NCI-H524 treated with DMSO at 0.1 percent for 48 hours (cell line): ENCODE data around the gene DCAF15.

Experiments used
- DNase-seq: peaks from one replicate; lab custom pipeline; 2025; lab: John Stamatoyannopoulos, UW

DCAF15 gene

DNA sequence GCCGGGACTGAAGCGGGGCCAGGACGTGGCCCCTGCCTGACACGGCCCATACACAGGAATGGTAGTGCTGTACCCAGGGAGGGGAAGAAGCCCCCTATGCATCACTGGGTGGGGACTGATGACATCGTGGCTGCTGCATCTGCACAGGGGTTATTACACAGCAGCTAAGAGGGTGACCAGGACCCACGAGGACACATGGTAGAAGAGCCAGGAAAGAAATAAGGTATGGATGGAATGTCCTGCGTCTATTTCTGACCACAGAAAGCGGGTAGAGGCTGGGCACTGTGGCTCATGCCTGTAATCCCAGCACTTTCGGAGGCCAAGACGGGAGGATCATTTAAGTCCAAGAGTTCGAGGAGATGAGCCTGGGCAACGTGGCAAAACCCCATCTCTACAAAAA, 24.1 kb downstream of the DCAF15 start:
- DNase-seq, result no peak

GRCh38 chr19:13977803-13978202, 25.5 kb downstream of the DCAF15 start:
- DNase-seq, result no peak

- no peak for DNase-seq
Measured at GRCh38 chr19:13978351-13979243, 26.3 kb downstream of the DCAF15 start.

GRCh38 chr19:13979244-13979615, 26.9 kb downstream of the DCAF15 start:
- no peak for DNase-seq

DNA sequence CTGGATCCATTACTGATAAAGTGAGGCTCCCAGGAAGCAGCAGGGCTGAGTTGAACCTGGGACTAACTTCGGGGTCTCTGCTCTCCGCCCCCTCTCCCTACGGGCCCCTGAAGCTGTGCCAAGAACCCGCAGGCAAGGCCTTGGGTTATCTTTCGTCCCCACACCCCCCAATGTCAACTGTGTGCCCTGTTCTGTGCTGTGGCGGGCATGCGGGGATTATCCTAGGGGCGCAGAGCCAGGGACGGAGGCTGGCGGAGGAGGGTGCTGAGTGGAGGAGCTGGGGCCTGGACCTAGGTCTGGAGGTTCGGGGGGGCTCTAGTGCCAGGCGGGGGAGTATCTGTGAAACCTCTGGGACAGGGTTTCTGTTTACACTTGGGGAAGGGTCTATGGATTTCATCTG, 27.4 kb downstream of the DCAF15 start:
- no peak for DNase-seq

DNA sequence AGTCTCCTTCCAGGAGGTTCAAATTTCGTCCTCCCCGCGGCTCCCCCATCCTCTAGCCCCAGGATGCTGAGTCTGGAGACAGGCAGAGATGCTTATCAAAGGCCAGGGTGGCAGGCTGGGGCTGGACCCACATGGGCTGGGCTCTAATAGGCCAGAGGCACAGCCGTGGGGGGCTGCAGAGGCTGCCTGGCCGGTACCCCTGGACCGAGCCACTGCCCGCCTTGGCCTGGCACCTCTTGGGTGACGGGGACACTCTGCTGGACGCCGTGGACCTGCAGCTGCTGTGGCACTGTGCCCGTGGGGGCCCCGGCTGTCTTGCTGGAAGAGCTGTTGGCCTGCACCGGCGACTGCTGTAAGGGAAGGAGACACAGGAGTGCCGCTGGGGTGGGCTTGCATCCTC, 28.0 kb downstream of the DCAF15 start:
- DNase-seq, result no peak

DNA sequence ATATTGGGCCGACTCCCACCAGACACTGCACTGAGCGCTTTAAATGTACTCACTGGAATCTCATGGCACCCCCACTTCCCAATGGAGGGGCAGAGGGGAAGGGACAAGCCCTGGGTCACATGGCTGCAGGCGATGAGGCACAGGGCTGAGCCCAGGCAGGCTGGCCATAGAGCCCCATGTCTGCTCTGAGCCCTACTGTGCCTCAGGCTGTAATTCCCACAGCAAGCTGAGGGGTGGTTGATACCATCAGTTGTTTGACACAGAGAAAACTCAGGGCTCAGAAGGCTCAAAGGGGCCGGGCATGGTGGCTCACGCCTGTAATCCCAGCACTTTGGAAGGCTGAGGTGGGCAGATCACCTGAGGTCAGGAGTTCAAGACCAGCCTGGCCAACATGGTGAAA, 28.7 kb downstream of the DCAF15 start:
- DNase-seq, result no peak

- DNase-seq, result no peak
Measured at GRCh38 chr19:13981467-13981866, 29.2 kb downstream of the DCAF15 start.

GRCh38 chr19:13981988-13982501, 29.7 kb downstream of the DCAF15 start:
- no peak for DNase-seq

GRCh38 chr19:13982773-13983172, 30.5 kb downstream of the DCAF15 start:
- no peak for DNase-seq

DNA sequence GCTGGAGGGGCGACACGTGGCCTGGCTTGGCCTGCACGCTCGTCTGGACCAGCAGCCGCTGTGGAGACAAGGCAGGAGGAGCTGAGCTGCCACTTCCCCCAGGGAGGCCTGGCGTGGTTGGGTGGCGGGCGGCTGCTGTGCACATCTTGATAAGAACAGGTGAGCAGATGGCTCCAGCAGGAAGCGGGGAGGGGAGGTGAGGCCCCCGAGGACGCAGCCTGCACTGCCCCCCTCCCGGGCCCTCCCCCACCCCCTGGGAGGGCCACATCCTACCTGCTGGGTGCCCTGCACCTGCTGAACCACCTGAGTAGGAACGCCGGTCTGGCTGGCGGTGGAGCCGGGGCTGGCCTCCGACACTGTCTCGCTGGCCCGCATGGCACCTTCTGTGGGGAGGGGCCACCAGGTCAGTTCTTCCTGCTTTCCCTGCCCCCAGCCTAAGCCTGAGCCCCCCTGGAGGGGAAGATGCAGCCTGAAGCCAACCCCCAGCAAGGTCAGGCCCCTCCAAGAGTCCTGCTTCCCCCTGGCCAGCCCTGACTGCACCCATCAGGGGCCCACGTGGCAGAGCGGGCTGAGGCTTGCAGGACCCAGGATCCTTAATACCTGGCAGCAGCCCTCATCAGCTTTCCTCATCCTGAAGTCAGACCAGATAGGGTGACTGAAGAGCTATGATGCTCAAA, 31.0 kb downstream of the DCAF15 start:
- no peak for DNase-seq

DNA sequence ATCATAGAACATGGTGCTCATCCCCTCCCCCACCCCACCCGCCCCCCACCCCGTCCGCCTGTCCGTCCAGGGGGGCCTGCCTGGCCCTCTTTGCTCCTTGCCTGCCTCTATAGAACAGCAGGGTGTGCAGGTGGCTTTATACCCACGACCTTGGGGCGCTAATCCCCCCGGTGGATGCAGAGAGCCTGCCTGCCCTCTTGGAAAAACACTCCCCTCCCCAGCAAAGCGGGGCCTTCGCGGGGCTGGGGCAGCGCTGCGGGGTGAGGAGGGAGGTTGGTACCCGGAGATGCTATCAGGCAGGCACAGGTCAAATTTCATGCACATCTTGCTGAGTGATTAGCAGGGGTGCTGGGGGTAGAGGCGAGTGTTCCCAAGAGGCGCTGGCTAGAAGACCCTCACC, 31.9 kb downstream of the DCAF15 start:
- no peak for DNase-seq

DNA sequence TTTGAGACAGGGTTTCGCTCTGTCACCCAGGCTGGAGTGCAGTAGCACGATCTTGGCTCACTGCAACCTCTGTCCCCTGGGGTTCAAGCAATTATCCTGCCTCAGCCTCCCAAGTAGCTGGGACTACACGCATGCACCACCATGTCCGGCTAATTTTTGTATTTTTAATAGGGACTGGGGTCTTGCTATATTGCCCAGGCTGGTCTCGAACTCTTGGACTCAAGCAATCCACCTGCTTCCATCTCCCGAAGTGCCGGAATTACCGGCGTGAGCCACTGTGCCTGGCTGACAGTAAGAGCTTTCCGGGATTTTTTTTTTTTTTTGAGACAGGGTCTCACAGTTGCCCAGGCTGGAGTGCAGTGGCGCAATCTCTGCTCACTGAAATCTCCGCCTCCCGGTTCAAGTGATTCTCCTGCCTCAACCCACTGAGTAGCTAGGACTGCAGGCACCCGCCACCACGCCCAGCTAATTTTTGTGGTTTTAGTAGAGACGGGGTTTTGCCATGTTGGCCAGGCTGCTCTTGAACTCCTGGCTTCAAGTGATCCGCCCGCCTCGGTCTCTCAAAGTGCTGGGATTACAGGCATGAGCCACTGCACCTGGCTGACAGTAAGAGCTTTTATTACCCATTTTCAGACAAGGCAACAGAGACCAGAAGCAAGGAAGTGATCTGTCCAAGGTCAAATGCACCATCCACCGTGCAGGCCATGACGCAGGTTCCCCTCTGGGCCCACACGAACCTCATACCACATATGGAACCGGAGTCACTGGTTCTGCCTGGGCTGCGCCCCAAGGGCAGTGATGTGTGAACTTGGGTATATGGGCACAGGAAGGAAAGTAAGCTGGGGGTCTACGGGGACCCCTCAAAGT, 32.8 kb downstream of the DCAF15 start:
- DNase-seq, result no peak

DNA sequence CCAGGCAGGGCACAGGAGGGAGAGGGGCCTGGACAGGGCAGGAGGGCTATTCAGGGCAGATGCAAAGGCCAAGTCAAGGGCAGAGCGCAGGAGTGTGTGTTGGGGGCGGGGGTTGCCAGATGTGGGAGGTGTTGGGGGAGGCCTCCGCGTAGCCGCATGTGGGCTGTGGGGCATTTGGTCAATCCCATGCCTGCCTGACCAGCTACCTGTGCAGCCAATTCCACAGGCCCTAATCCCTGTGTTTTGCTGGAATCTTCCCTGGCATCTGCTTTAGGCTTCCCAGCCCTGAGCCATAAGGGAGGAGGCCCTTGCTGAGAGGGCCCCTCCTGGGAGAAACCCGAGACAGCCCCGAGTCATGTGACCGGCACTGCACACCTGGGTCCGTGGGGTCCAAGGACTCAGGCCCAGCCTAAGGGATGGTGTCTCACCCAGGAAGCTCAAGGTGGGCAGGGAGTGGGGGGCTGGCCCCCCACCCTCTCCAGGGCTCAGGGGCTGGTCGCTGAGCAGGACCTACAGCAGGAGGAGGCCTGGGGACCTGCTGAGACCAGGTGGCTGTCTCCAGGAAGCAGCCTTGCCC, 33.5 kb downstream of the DCAF15 start:
- DNase-seq, result no peak

- DNase-seq, result no peak
Measured at GRCh38 chr19:13986348-13986904, 34.1 kb downstream of the DCAF15 start.

- DNase-seq, result no peak
Measured at GRCh38 chr19:13987101-13987890, 35.0 kb downstream of the DCAF15 start.

- no peak for DNase-seq
Measured at GRCh38 chr19:13989487-13989886, 37.2 kb downstream of the DCAF15 start.

DNA sequence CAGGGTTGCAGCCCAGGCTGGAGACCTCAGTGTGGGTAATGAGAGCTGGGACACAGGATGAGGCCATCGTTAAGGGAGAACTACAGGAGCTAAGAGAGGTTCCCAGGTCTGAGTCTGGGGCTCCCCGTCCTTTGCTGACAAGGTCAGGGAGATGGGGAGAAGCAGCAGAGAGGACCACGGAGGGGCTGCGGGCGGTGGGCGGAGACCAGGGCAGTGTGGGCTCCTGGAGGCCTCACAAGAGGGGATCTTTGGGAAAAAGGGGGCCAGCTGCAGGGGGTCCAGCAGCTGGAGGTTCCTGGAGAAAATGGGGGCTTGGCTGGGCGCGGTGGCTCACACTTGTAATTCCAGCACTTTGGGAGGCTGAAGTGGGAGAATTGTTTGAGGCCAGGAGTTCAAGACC, 37.8 kb downstream of the DCAF15 start:
- no peak for DNase-seq

GRCh38 chr19:13992025-13992424, 39.7 kb downstream of the DCAF15 start:
- no peak for DNase-seq

DNA sequence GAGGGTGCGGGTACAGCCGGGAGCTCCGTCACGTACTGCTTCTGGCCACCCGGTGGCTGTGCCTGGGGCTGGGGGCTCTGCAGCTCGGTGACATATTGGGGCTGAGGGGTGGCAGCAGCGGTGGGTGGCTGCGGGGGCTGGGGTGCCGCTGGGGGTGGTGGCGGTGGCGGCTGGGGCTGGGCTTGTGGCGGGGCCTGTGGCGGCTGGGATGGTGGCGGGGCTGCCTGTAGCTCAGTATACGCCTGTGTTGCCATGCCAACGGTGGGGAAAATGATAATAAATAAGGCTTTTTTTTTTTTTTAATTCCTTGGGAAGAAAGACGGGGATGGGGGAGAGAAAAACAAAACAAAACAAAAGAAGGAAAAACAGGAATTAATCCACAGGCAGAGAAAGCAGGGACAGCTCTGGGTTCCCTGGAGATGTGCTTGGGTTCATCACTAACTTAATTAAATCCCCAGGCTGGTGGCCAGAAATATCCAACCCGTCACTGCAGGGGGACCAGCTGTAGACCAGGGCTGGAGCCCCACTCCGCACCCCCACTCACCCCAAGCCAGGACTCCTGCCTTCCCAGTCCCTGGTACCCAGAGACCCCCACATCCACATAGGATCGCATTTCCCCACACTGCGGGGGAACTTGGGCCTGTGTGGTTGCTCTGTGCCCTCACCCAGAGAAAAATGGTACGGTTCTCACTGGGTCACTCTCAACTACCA, 41.4 kb downstream of the DCAF15 start:
- no peak for DNase-seq
